Stimulated activated CD8-positive, alpha-beta memory T cell treated with anti-CD3 and anti-CD28 coated beads, Interleukin-15, amount 100 ng/mL, for 4 hours (primary cell): ENCODE measurements around the gene PIGR.
"Not testable (repeated sequence)": the region's sequence is repeated elsewhere in the genome, so short reads cannot be mapped to it uniquely, and the experiment has no call there.

ENCODE experiments used
- DNase-seq, 2 donors: peaks; one replicate each; pipeline ENCODE4 v3.0.0-alpha.2; 2020; ENCODE audit warnings: low read depth in 2 of 2

The PIGR gene

GRCh38 chr1:206933333-206933945, 12.8 kb downstream of the PIGR start:
- DNase-seq = no peak

GRCh38 chr1:206932177-206932576, 14.1 kb downstream of the PIGR start:
- no peak for DNase-seq

GRCh38 chr1:206931709-206932108, 14.6 kb downstream of the PIGR start:
- DNase-seq = no peak

GRCh38 chr1:206930210-206930798, 16.0 kb downstream of the PIGR start:
- DNase-seq = no peak

- DNase-seq = no peak
Observed at GRCh38 chr1:206929524-206929923, 16.7 kb downstream of the PIGR start.

- no peak for DNase-seq
Observed at GRCh38 chr1:206926286-206926685, 20.0 kb downstream of the PIGR start.

- DNase-seq = no peak
Observed at GRCh38 chr1:206925106-206925736, 21.0 kb downstream of the PIGR start.

GRCh38 chr1:206924592-206925105, 21.6 kb downstream of the PIGR start:
- no peak for DNase-seq

- DNase-seq = not testable (repeated sequence)
Observed at GRCh38 chr1:206923961-206924557, 22.2 kb downstream of the PIGR start.

GRCh38 chr1:206923009-206923960, 23.0 kb downstream of the PIGR start:
- peak; percentile 50 to 62 for DNase-seq

GRCh38 chr1:206922524-206922923, 23.7 kb downstream of the PIGR start:
- no peak for DNase-seq

GRCh38 chr1:206921772-206922265, 24.4 kb downstream of the PIGR start, which contains the start of gene FCMR:
Gene FCMR (minus strand): TSS chr1:206921941. CDS start chr1:206921854, 87 bp downstream.
- DNase-seq = no peak

GRCh38 chr1:206918076-206918475, 28.2 kb downstream of the PIGR start:
- DNase-seq = no peak

- no peak for DNase-seq
Observed at GRCh38 chr1:206916000-206916709, 30.1 kb downstream of the PIGR start.

- DNase-seq = no peak
Observed at GRCh38 chr1:206915030-206915735, 31.1 kb downstream of the PIGR start.

- no peak for DNase-seq
Observed at GRCh38 chr1:206913766-206914537, 32.3 kb downstream of the PIGR start.

- DNase-seq = no peak
Observed at GRCh38 chr1:206912445-206913095, 33.7 kb downstream of the PIGR start.

- DNase-seq = no peak
Observed at GRCh38 chr1:206911064-206911663, 35.1 kb downstream of the PIGR start.
